ENCODE results near the gene SERINC5.

- TF ChIP-seq KAT7 (CRISPR knock-in tag; IDR thresholded peaks at IDR 0.05; ENCODE audit: borderline replicate concordance) (no peak), CTCF (IDR thresholded peaks at IDR 0.05) (no peak), E2F5 (CRISPR knock-in tag; IDR thresholded peaks at IDR 0.05) (no peak), MAX (CRISPR knock-in tag; IDR thresholded peaks at IDR 0.05) (no peak), ZNF121 (CRISPR knock-in tag; IDR thresholded peaks at IDR 0.05) (no peak), AFF4 (CRISPR knock-in tag; IDR thresholded peaks at IDR 0.05; ENCODE audit: borderline replicate concordance) (no peak), USF1 (CRISPR knock-in tag; IDR thresholded peaks at IDR 0.05) (no peak), ZNF512 (CRISPR knock-in tag; IDR thresholded peaks at IDR 0.05; ENCODE audit: borderline replicate concordance) (no peak), CBFB (CRISPR knock-in tag; IDR thresholded peaks at IDR 0.05; ENCODE audit: low read depth) (no peak), ZNF416 (CRISPR knock-in tag; IDR thresholded peaks at IDR 0.05) (no peak), FOXJ3 (CRISPR knock-in tag; IDR thresholded peaks at IDR 0.05; ENCODE audit: borderline replicate concordance) (no peak), JUN (CRISPR knock-in tag; IDR thresholded peaks at IDR 0.05) (no peak), ZBTB21 (CRISPR knock-in tag; IDR thresholded peaks at IDR 0.05; ENCODE audit: borderline replicate concordance) (no peak), IRF2 (CRISPR knock-in tag; IDR thresholded peaks at IDR 0.05; ENCODE audit: borderline replicate concordance, low read depth) (no peak)
Measured at GRCh38 chr5:80067016-80067415, 188.8 kb downstream of the SERINC5 start.

All from WTC11 (cell line).